Epidermal melanocyte (primary cell): Measurements from ENCODE around the gene KRTAP10-9.
"Not testable (repeated sequence)": the region's sequence is repeated elsewhere in the genome, so short reads cannot be mapped to it uniquely, and the experiment has no call there.

Experiments
- DNase-seq: peaks from one replicate; pipeline ENCODE4 v3.0.0; 2011; ENCODE audit warnings: low spot score; ENCODE audit not compliant: insufficient read length

The KRTAP10-9 gene

DNA sequence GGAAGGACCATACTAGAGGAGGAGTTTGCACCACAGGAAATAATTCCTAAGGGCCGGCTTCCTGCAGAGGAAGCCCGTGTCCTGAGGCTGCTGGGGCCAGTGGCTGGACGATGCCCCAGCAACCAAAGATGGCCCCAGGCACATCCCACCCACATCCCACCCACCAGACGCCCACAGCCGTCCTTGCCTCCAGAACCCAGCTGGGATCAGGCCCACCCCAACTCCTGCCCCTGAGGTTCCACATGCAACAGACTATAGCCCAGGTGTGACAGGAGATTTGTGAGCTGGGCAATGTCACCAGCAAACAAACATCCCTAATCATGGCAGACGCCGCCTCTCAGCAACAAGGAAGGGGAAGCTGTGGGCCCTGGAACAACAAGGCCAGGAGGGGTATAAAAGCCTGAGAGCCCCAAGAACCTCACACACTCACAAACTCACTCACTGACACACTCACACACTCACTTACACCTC lies at the start of gene KRTAP10-9:
Gene KRTAP10-9 (plus strand): TSS at position 421 of the 471 bp plus-strand sequence. CDS start 79 bp downstream, outside the sequence.
- no peak for DNase-seq

DNA sequence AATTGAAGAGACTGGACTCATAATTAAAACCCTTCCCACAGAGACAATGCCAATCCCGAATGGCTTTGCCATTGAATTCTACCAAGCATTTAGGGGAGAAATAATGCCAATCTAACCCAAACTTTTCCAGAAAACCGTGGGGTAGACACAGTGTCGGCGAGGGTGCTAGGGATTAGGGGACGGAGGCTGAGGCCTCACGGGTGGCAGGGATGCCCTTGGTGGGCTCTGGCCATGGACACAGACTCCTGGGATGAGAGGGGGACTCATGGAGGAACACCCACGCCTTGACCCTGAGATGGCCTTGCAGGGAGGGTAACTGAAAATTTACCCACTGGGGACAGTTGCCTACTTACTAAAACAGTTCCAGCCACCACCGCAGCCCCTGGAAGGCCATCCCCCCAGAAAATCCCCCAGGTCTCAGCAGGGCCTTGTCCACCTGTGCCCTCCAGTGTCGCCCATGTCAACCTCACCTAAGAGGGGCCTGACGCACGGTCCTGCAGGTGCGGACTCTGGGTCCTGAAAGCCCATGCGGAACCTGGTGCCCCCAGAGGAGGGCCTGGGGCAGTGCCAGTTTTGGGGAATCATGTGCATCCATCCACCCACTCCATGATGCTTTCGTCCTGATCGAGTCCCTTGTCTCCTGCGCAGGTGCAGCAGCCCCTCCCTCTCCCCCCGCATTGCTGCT lies 48.4 kb upstream of the KRTAP10-9 start:
- DNase-seq = no peak

DNA sequence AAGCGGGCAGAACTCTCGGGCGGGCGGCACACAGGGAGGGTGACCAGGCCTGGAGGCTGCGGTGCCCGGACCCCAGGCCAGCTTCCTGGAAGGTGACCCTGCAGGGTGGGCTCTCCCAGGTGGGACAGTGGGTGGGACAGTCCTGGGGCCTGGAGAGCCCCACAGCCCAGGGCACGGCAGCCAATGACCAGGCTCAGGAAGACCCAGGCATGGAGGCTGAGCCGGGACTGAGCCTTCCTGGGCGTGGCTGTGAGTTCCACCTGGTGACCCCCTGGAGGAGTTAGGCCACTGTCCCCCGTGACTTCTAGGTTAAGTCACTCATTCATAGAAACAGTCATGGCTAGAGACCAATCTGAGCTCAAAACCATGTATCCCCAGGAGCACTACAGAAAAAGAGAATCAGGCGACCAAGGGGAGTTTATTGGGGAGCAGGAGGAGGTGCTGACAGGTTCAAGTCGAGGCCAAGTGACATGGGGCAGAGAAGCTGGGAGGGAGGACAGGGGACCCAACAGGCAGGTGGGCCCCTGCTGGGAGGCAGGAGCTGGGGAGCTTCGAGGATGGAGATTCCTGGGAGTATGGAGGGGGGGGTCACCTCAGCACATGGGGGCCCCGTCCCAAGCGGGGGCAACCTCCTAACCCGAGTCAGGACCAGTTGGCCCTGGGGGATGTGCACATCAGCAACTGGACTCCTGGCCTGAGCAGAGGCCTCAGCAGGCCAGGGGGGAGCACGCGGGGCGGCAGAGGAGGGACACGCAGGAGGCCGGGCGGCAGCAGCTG lies 47.6 kb upstream of the KRTAP10-9 start:
- DNase-seq = no peak

GRCh38 chr21:44579833-44580144 lies 47.1 kb upstream of the KRTAP10-9 start:
- no peak for DNase-seq

- not testable (repeated sequence) for DNase-seq
Measured at GRCh38 chr21:44580231-44580821, 46.6 kb upstream of the KRTAP10-9 start, which contains the start of gene KRTAP10-5. Gene KRTAP10-5 (minus strand): TSS chr21:44580604. CDS start chr21:44580578, 26 bp downstream.

DNA sequence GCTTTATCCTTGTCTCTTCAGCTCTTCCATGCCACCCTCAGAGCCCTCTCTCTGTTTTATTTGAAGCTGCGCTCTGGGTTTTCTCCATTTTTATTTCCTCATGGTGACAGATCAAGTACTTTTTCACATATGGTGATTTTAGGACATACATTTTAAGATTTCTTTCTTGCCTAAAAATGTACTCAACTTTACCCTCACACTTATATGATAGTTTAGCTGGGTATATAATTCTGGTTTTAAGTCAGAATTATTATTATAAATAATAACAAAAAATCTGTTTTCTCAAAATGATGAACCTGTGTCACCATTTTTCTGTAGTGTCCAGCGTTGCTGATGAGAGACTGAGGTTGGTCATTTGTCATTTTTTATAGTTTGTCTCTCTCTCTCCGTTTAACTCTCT lies 45.7 kb upstream of the KRTAP10-9 start:
- DNase-seq = no peak

DNA sequence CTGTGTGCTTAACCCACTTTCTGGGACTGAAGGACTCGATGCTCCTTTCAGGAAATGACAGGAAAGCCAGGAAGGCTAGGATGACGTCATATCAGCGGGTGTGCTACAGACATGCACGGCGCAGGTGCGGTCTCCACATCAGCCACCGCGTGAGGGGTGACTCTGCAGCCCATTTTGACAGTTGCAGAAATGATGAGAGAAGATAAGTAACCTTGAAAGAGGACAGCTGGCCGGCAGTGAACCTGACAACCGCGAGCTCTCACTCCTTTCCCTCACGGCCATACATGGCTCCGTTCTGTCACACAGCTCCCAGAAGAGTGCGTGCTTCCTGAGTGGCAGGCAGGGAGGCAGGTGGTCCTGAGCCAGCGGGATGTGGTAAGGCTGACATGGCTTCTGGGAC lies 44.8 kb upstream of the KRTAP10-9 start:
- no peak for DNase-seq

DNA sequence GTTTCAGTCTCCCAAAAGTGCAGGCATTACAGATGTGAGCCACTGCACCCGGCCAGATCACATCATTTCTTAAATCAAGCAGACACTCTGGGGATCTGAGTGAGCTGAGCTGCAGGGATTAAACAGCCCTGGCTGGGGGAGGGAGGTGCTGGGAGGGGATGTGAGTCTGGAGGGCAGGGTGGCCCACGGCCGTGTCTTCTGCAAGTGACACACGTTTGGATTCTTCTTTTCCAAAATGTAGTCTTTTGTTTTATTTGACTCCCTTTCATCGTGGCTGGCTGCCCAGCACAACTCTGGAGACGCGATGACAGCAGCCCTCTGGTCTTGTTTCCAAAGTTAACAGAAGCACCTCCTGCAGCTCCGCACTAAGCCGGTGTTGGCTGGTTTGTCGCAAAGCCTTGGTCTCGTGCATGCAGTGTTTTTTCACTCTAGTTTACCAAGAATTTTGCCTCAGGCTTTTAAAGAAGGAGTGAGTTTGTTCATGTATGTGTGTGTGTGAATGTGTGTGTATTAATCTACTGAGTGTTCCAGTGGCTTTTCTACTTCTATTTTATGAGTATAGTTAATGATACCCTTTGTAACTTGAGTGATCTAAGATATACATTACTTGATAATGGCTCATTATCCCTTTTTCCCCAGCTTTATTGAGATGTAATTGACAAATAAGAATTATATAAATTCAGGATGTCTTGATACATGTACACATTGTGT lies 43.6 kb upstream of the KRTAP10-9 start:
- no peak for DNase-seq

DNA sequence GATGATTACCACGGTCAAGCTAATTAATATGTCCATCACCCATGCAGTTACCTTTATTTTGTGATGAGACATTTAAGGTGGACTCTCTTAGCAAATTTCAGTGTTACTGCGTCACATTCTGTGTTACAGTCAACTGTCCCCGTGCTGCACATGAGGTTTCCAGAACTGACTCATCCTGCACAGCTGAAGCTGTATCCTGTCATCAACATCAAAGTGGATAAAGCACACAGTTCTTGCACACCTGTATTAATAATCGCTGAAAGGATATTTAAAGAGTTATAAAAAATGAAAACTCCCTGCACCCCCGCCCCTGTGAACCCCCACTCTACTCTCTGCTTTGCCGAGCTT lies 43.1 kb upstream of the KRTAP10-9 start:
- no peak for DNase-seq

GRCh38 chr21:44585892-44586291 lies 41.0 kb upstream of the KRTAP10-9 start:
- DNase-seq = no peak

DNA sequence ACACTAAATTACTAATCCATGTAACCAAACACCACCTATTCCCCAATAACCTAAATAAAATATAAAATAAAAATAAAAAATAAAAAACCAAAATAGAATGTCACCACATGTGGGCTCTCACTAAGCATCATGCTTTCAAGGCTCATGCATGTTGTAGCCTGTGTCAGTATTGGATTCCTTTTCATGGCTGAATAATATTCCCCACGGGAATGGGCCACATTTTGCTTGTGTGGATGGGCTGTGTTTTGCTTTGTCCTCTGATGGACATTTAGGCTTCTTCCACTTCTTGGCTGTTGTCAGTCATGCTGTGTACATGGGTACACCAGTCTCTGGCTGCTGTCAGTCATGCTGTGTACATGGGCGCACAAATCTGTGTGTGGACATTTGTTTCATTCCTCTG lies 37.8 kb upstream of the KRTAP10-9 start:
- no peak for DNase-seq

DNA sequence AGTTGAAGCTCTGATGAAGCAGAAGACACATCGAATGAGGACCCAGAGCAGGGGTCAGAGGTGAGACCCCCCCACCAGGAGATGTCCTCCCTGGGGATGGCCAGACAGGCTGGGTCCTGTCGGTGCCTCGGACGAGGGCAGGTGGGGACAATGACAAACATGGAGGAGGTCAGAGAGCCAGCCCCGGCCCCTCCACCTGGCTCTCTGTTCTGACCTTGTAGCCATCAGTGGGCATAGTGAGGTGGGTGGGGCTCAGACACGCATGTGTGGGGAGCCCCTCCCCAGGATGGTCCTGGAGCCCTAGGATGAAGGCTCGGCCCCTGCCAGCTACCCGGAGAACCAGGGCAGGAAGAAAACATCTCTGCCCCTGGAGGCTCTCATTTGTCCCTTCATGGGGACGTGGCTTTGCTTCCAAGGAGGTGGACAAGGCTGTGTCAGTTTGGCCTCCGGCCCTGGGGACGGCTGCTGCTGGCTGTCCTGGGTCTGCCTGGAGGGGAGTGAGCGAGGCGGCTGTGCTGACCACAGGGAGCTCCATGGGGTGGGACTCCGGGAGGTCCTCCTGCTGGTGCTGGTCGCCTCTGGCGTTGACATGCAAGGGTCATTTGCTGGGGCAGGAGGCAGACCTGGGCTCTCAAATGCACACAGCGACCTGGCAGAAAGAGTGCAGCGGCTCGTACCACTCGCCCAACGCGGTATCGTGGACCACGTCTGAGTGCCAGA lies 37.1 kb upstream of the KRTAP10-9 start:
- DNase-seq = no peak

GRCh38 chr21:44590311-44590721 lies 36.6 kb upstream of the KRTAP10-9 start:
- no peak for DNase-seq

- not testable (repeated sequence) for DNase-seq
Measured at GRCh38 chr21:44590897-44591800, 35.7 kb upstream of the KRTAP10-9 start.

DNA sequence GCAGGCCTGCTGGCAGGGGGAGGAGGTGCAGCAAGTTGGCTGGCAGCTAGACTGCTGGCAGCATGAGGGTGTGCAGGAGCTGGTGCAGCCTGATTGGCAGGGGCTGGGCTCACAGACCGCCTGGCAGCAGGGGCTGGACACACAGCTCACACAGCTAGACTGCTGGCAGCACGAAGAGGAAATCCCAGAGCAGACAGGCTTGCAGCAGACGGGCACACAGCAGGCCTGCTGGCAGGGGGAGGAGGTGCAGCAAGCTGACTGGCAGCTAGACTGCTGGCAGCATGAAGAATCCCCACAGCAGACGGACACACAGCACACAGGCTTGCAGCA lies 35.1 kb upstream of the KRTAP10-9 start:
- not testable (repeated sequence) for DNase-seq

- DNase-seq = no peak
Measured at GRCh38 chr21:44592446-44593311, 34.2 kb upstream of the KRTAP10-9 start, which contains the start of gene KRTAP10-6. Gene KRTAP10-6 (minus strand): TSS chr21:44592505. CDS start chr21:44592484, 21 bp downstream.

DNA sequence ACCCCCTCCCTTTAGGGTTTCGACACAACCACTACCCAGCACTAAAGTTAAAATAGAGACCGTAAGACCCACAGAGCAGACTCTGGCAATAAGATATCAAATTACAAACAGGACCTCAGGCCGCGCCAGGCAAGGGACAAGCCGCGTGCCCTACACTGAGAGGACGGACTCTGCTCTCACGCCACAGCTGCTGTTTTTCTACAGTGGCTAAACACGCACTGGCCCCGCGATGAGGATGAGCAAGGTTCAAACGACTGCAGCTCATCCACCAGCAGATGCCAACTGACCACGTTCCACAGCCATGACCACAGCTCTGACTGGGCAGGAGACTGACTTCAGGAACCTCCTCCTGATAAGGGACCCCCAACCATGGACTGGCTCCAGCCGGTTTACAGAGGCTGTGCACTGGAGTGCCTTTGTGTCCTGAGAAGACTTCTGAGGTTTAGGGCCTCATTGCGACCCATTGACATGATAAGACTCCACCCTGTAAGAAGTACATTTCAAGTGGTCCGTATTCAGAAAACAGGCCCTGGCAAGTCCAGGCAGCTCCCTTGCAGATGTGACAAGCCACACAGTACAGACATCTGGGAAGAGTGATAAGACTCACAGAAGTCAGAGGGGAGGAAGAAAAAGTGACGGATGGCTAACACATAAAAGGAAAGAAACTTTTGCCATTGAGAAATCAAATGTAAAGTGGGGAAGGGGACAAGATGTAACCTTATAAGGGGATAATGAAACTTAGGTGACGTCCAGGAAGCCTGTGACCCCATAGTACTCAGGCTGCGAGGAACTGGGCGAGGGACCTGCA lies 33.1 kb upstream of the KRTAP10-9 start:
- no peak for DNase-seq

- no peak for DNase-seq
Measured at GRCh38 chr21:44594406-44594916, 32.4 kb upstream of the KRTAP10-9 start.
